HTR-8/SVneo (cell line): ENCODE measurements around the gene PHKB.
"Not testable (repeated sequence)": the region's sequence is repeated elsewhere in the genome, so short reads cannot be mapped to it uniquely, and the experiment has no call there.

ENCODE experiments used
- DNase-seq: peaks from one replicate; pipeline ENCODE4 v3.0.0; 2011; ENCODE audit warnings: low spot score, mixed read lengths; ENCODE audit not compliant: insufficient read length
- FAIRE-seq: peaks from 2 replicates; lab custom pipeline; 2011; peaks lifted over from hg19 to GRCh38; lab: Jason Lieb, UNC

PHKB gene

GRCh38 chr16:47553853-47554564 is 92.9 kb downstream of the PHKB start:
- no peak for DNase-seq
- FAIRE-seq, result no peak

- not testable (repeated sequence) for FAIRE-seq, DNase-seq
Measured at GRCh38 chr16:47554587-47554986, 93.5 kb downstream of the PHKB start.

GRCh38 chr16:47561286-47561685 is 100.2 kb downstream of the PHKB start:
- DNase-seq (no peak), FAIRE-seq (no peak)

- no peak for FAIRE-seq
- DNase-seq, result no peak
Measured at GRCh38 chr16:47562366-47562765, 101.2 kb downstream of the PHKB start.

GRCh38 chr16:47565454-47565853 is 104.3 kb downstream of the PHKB start:
- FAIRE-seq, result no peak
- peak; percentile 17 for DNase-seq

GRCh38 chr16:47567321-47567720 is 106.2 kb downstream of the PHKB start:
- no peak for DNase-seq
- no peak for FAIRE-seq

- no peak for FAIRE-seq
- DNase-seq, result no peak
Measured at GRCh38 chr16:47568351-47568750, 107.2 kb downstream of the PHKB start.

- FAIRE-seq (no peak), DNase-seq (no peak)
Measured at GRCh38 chr16:47571049-47571448, 109.9 kb downstream of the PHKB start.

GRCh38 chr16:47571711-47572110 is 110.6 kb downstream of the PHKB start:
- FAIRE-seq (no peak), DNase-seq (no peak)

- FAIRE-seq, result no peak
- DNase-seq, result no peak
Measured at GRCh38 chr16:47574091-47575054, 113.2 kb downstream of the PHKB start.

GRCh38 chr16:47577029-47577428 is 115.9 kb downstream of the PHKB start:
- no peak for FAIRE-seq
- no peak for DNase-seq

- DNase-seq (no peak), FAIRE-seq (no peak)
Measured at GRCh38 chr16:47578033-47578432, 116.9 kb downstream of the PHKB start.

- DNase-seq, result no peak
Measured at GRCh38 chr16:47578573-47578972, 117.4 kb downstream of the PHKB start.

GRCh38 chr16:47581114-47581513 is 120.0 kb downstream of the PHKB start:
- FAIRE-seq, result no peak
- DNase-seq, result no peak

More at GRCh38 chr16:47578573-47578972, 117.4 kb downstream of the PHKB start:
- FAIRE-seq, result no peak

GRCh38 chr16:47584464-47585225 is 123.5 kb downstream of the PHKB start:
- FAIRE-seq (no peak), DNase-seq (no peak)

GRCh38 chr16:47586121-47586520 is 125.0 kb downstream of the PHKB start:
- no peak for DNase-seq
- FAIRE-seq, result no peak

GRCh38 chr16:47590472-47590871 is 129.3 kb downstream of the PHKB start:
- FAIRE-seq, result no peak

GRCh38 chr16:47592232-47592631 is 131.1 kb downstream of the PHKB start:
- FAIRE-seq, result no peak

More at GRCh38 chr16:47590472-47590871, 129.3 kb downstream of the PHKB start:
- no peak for DNase-seq

GRCh38 chr16:47599512-47599911 is 138.4 kb downstream of the PHKB start:
- FAIRE-seq (no peak), DNase-seq (no peak)

More at GRCh38 chr16:47592232-47592631, 131.1 kb downstream of the PHKB start:
- no peak for DNase-seq

GRCh38 chr16:47600376-47600775 is 139.2 kb downstream of the PHKB start:
- FAIRE-seq (no peak), DNase-seq (no peak)
